ENCODE data around the gene FGFRL1. TPM values are rescaled to one million over a fixed set of nuclear protein-coding genes. Genes with fewer than 3 reads are reported as not detected.

The FGFRL1 gene
- total and polyA plus RNA-seq, 2 of the 13 experiments (the other 11 are each of a cell fraction or from before 2014, with no cell fraction given): 19.1 to 30.6 TPM

GRCh38 chr4:993111-994029 is 18.1 kb upstream of the FGFRL1 start, which contains the start of gene SLC26A1 (continued):
- TF ChIP-seq, protein P1, sequence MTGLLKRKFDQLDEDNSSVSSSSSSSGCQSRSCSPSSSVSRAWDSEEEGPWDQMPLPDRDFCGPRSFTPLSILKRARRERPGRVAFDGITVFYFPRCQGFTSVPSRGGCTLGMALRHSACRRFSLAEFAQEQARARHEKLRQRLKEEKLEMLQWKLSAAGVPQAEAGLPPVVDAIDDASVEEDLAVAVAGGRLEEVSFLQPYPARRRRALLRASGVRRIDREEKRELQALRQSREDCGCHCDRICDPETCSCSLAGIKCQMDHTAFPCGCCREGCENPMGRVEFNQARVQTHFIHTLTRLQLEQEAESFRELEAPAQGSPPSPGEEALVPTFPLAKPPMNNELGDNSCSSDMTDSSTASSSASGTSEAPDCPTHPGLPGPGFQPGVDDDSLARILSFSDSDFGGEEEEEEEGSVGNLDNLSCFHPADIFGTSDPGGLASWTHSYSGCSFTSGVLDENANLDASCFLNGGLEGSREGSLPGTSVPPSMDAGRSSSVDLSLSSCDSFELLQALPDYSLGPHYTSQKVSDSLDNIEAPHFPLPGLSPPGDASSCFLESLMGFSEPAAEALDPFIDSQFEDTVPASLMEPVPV (CRISPR knock-in tag; IDR thresholded peaks at IDR 0.05): peak; percentile 66; the same call in 1 of the 2 replicates
- peak; percentile 86 for TF ChIP-seq ZNF414 (CRISPR knock-in tag; IDR thresholded peaks at IDR 0.05)
- TF ChIP-seq ZNF556 (CRISPR knock-in tag; IDR thresholded peaks at IDR 0.05; ENCODE audit: borderline replicate concordance): no peak; the same call in 1 of the 2 replicates
- peak; percentile 77; the same call in 1 of the 2 replicates for TF ChIP-seq ZNF784 (CRISPR knock-in tag; IDR thresholded peaks at IDR 0.05; ENCODE audit: borderline replicate concordance)
- no peak for TF ChIP-seq MATR3 (CRISPR knock-in tag; IDR thresholded peaks at IDR 0.05)
- no peak for TF ChIP-seq ZBTB49 (CRISPR knock-in tag; IDR thresholded peaks at IDR 0.05; ENCODE audit: borderline replicate concordance)
- no peak for TF ChIP-seq DNMT1 (CRISPR knock-in tag; IDR thresholded peaks at IDR 0.05)
- no peak for TF ChIP-seq FOSL1 (CRISPR knock-in tag; IDR thresholded peaks at IDR 0.05; ENCODE audit: borderline replicate concordance)
- TF ChIP-seq PAF1 (CRISPR knock-in tag; IDR thresholded peaks at IDR 0.05): no peak
- peak; percentile 90 for TF ChIP-seq NFE2 (CRISPR knock-in tag; IDR thresholded peaks at IDR 0.05)
- peak; percentile 10; the same call in 1 of the 2 replicates for TF ChIP-seq STAG1 (CRISPR knock-in tag; IDR thresholded peaks at IDR 0.05)
- TF ChIP-seq, protein P2, sequence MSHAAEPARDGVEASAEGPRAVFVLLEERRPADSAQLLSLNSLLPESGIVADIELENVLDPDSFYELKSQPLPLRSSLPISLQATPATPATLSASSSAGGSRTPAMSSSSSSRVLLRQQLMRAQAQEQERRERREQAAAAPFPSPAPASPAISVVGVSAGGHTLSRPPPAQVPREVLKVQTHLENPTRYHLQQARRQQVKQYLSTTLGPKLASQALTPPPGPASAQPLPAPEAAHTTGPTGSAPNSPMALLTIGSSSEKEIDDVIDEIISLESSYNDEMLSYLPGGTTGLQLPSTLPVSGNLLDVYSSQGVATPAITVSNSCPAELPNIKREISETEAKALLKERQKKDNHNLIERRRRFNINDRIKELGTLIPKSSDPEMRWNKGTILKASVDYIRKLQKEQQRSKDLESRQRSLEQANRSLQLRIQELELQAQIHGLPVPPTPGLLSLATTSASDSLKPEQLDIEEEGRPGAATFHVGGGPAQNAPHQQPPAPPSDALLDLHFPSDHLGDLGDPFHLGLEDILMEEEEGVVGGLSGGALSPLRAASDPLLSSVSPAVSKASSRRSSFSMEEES (CRISPR knock-in tag; IDR thresholded peaks at IDR 0.05): peak; percentile 70; the same call in 1 of the 2 replicates
- peak; percentile 87; the same call in 1 of the 2 replicates for TF ChIP-seq SIN3A (IDR thresholded peaks at IDR 0.05; ENCODE audit: borderline replicate concordance, low read depth, low read length)
- no peak for TF ChIP-seq RBAK (CRISPR knock-in tag; IDR thresholded peaks at IDR 0.05)
- 0 out of 2 replicates have a peak, but pooled peaks have one; percentile 8 for TF ChIP-seq NFYB (CRISPR knock-in tag; IDR thresholded peaks at IDR 0.05)
- TF ChIP-seq E2F1 (CRISPR knock-in tag; IDR thresholded peaks at IDR 0.05): no peak
- peak; percentile 69 for TF ChIP-seq FOSL2 (CRISPR knock-in tag; IDR thresholded peaks at IDR 0.05)
- TF ChIP-seq ZNF280B (CRISPR knock-in tag; IDR thresholded peaks at IDR 0.05; ENCODE audit: borderline replicate concordance): peak; percentile 42; the same call in 1 of the 2 replicates

Measured in HepG2 (cell line).